LNCAP (cell line): ENCODE results near the gene IL6ST.

Source experiments
- TF ChIP-seq, protein P1 (sequence below): fragments of 450-650 bp; IDR thresholded peaks from 2 replicates; pipeline ENCODE4 v1.5.1; 2017; ENCODE audit warnings: mild to moderate bottlenecking

The IL6ST gene

DNA sequence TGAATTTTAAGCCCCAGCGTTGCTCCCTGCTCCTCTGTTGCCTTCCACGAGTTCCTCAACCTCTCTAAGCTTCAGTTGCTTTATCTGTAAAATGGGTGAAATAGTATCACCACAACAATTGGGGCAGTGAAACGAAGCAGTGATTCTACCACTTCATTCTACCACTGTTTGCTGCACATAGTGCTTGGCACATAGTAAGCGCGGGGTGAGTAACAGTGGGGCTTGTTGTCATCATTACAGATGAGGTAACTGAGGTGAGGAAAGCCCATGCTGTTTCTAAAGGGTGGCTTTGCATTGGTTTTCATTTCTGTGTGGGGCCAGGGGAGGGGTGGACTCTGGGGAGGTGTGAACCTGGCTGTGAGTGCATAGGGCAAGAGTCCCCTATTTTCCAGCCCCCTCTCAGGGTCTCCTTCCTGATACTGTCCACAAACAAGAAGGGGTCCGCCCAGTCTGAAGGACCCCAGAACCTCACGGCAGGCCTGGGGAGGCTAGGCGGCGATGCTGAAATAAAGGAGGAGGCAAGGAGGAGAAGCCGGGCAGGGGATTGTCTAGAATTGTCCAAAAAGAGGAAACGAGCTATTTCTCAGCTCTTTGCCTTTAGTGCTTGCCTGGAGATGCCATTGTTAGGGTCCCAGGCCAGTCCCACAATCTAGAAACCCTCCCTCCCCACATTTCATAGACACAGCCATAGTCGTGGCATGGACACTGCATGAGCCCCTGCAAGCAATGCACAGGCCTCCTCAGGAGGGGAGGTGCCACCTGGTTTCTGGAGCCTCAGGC lies 65.6 kb downstream of the IL6ST start:
- TF ChIP-seq, protein P1, sequence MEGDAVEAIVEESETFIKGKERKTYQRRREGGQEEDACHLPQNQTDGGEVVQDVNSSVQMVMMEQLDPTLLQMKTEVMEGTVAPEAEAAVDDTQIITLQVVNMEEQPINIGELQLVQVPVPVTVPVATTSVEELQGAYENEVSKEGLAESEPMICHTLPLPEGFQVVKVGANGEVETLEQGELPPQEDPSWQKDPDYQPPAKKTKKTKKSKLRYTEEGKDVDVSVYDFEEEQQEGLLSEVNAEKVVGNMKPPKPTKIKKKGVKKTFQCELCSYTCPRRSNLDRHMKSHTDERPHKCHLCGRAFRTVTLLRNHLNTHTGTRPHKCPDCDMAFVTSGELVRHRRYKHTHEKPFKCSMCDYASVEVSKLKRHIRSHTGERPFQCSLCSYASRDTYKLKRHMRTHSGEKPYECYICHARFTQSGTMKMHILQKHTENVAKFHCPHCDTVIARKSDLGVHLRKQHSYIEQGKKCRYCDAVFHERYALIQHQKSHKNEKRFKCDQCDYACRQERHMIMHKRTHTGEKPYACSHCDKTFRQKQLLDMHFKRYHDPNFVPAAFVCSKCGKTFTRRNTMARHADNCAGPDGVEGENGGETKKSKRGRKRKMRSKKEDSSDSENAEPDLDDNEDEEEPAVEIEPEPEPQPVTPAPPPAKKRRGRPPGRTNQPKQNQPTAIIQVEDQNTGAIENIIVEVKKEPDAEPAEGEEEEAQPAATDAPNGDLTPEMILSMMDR = no peak

DNA sequence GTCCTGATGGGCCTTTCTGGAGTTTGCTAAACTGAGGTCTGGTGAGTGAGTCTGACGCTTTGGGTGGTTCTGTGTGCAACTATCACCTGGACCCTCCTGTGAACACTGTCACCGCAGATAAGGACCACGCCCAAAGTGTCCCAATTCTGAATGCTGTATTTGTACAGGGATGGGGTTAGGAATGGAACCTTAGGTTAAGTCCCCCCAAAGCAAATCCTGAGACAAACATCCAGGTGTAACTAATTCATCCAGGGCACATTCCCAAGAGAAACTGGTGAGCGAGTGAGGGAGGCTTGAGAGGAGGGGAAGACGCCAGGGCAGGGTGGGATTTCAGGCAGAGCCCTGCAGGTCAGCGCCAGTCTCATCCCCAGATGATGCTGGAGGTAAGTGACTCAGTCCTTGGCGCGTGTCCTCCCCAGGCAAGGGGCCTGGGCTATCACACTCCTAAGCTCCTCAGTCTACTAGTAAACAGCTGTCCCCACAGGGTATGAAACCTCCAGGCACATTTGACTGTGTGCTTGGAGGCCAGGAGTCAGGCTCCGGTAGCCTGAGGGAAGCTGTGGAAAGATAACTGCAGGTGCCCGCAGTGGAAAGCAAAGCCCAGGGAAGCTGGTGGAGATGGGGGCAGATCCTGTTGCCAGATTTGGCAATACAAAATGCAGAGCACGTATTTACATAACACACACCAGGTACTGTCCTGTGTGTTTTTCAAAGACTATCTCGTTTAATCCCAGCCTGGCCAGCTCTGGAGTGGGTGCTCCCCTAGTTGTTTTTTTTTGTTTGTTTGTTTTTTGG lies 66.7 kb downstream of the IL6ST start:
- TF ChIP-seq, protein P1 = no peak

DNA sequence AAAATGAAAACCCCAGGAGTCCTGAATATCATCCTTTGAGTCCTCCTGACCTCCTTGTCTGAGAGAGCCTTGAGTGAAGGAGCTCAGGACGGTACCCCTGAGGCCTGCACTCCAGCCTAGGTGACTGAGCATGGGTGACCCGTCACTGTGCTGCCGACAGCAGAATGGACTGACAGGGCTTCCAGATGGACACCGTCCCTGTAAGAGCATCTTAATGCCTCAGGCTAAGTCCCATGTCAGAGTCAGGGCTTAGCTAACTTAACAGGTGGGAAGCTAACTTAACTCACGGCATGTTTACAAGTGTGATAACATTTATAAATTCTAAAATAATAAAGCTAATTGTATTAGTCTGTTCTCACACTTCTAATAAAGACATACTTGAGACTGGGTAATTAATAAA lies 68.3 kb downstream of the IL6ST start:
- TF ChIP-seq, protein P1 = no peak

DNA sequence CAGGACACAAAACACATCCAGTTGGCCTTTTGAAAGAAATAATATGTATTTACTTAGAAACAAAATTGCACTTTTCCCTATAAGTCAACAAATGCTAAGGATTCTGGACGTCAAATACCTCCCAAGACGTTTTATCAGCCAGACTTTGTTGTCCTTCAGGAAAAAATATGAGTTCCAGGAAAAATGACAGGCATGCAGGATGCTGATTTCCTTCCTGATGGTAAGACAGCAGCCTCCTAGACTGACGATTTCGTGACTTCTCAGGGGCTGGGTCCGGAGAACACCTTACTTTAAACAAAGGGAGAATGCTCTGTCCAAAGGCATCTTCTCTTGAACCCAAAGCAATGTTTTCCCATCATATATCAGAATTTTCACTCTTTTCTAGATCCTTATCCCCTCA lies 69.1 kb downstream of the IL6ST start:
- TF ChIP-seq, protein P1 = no peak

DNA sequence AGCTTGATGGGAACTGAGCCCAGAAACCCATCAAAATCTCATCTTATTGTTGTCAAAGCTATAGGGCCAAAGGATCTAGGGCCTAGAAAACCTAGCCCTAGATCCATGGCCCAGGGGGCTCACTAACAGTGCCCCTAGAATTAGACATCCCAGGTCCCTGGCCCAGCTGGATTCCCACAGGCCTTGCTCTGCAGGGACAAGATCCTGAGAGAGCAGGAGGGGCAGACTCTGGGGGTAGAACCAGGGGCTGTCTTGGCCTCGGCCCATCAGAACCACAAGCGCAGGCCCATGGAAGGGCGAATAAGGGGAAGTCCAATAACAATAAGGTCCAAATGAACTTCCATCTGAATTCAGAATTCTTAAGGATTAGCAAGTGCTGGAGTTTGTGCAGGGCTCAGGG lies 69.6 kb downstream of the IL6ST start:
- TF ChIP-seq, protein P1 = no peak

DNA sequence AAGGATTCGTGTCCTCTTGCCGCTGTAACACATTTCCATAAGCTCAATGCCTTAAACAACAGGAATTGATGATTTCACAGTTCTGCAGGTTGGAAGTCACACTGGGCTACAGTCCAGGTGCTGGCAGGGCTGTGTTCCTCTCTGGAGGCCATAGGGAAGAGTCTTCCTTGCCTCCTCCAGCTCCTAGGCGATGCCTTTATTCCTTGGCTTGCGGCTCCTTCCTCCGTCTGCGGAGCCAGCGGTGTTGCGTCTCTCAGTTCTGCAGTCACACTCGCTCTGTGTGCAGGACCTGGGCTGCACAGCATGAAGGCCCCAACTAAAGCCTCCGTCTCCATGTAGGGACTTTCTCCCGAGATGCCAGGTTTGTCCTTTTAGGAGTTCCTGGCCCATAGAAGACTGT lies 70.0 kb downstream of the IL6ST start:
- TF ChIP-seq, protein P1 = no peak

DNA sequence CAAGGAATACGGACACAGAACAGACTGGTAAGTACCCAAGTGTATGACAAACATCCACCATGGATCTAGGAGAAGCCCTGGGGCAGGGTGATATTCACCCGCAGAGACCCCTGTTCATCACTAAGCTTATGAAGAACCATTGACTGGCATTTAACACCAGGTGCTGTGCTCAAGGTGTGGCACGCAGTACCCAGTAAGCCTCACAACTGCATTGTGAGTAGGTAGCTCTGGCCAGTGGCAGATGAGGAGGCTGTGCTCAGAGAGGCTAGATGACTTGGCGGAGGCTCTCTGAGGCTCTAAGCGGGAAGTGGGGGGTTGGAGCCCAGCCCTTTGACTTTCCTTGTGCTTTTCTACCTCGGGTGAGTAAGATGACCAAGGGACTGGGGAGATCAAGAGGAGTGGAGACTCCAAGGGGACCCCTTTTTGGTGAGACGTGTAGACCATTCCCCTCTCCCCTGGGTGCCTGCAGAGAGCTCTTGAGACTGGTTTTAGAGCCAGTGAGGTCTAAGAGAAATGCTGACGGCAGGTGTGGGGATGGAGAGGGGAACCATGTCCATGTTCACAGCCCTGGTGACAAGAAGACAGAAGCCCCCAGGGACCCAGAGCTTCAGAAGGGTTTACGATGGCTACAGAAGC lies 70.8 kb downstream of the IL6ST start:
- TF ChIP-seq, protein P1 = no peak
